CD8-positive, alpha-beta memory T cell (primary cell): ENCODE measurements around the gene PFN3. TPM values are rescaled to one million over a fixed set of nuclear protein-coding genes. Genes with fewer than 3 reads are reported as not detected.

Experiments
- CTCF ChIA-PET: fragments of 350-600 bp; sonication (Branson Sonifier 250); formaldehyde crosslinking; loops from one replicate; lab custom pipeline; 2021; ENCODE audit warnings: antibody characterized with exemption; lab: Charles Lee
- POLR2A ChIA-PET: fragments of 350-600 bp; sonication (Branson Sonifier 250); formaldehyde crosslinking; loops from one replicate; lab custom pipeline; 2021; ENCODE audit warnings: antibody characterized with exemption; lab: Charles Lee
- DNase-seq, 5 donors: peaks; one replicate each; pipeline versions ENCODE4 v3.0.0 to v3.0.0-alpha.2; 2020 to 2022; ENCODE audit warnings: mixed read lengths in 1 of 5
- H3K27ac ChIP-seq: one replicate; pipeline ENCODE4 v1.7.0; 2013; ENCODE audit warnings: low read depth, mild to moderate bottlenecking, low read length, moderate library complexity
- H3K27me3 ChIP-seq: 2 replicates; pipeline ENCODE4 v1.7.0; 2013; ENCODE audit warnings: low read length, mild to moderate bottlenecking; ENCODE audit not compliant: insufficient read depth, poor library complexity, severe bottlenecking
- H3K36me3 ChIP-seq: 2 replicates; pipeline ENCODE4 v1.7.0; 2013; ENCODE audit warnings: mild to moderate bottlenecking, low read length, moderate library complexity; ENCODE audit not compliant: insufficient read depth
- H3K4me1 ChIP-seq: 2 replicates; pipeline ENCODE4 v1.7.0; 2013; ENCODE audit warnings: mild to moderate bottlenecking, low read length, moderate library complexity; ENCODE audit not compliant: insufficient read depth
- H3K4me3 ChIP-seq: 2 replicates; pipeline ENCODE4 v1.7.0; 2013; ENCODE audit warnings: mild to moderate bottlenecking, low read length
- H3K9me3 ChIP-seq: 2 replicates; pipeline ENCODE4 v1.7.0; 2013; ENCODE audit warnings: mild to moderate bottlenecking, low read length
- H3K27ac Mint-ChIP-seq, 8 donors: one replicate each; pipeline ENCODE4 v1.8.0; 2020 to 2021; ENCODE audit warnings: mixed read lengths in 8 of 8, mild to moderate bottlenecking in 6 of 8, inconsistent platforms in 3 of 8, moderate library complexity in 3 of 8
- H3K27me3 Mint-ChIP-seq, 2 donors: one replicate each; pipeline ENCODE4 v1.8.0; 2020 to 2021; ENCODE audit warnings: mixed read lengths in 2 of 2, mild to moderate bottlenecking in 1 of 2, moderate library complexity in 1 of 2
- H3K36me3 Mint-ChIP-seq, 3 donors: one replicate each; pipeline ENCODE4 v1.8.0; 2020 to 2021; ENCODE audit warnings: mixed read lengths in 3 of 3, inconsistent platforms in 1 of 3, mild to moderate bottlenecking in 1 of 3
- H3K4me1 Mint-ChIP-seq, 3 donors: one replicate each; pipeline ENCODE4 v1.8.0; 2020 to 2021; ENCODE audit warnings: mixed read lengths in 3 of 3, inconsistent platforms in 1 of 3, mild to moderate bottlenecking in 1 of 3
- H3K4me3 Mint-ChIP-seq, 7 donors: one replicate each; pipeline ENCODE4 v1.8.0; 2020 to 2021; ENCODE audit warnings: mixed read lengths in 7 of 7, mild to moderate bottlenecking in 6 of 7, moderate library complexity in 4 of 7, inconsistent platforms in 2 of 7
- H3K9me3 Mint-ChIP-seq, 5 donors: one replicate each; pipeline ENCODE4 v1.8.0; 2020 to 2022; ENCODE audit warnings: mixed read lengths in 5 of 5, mild to moderate bottlenecking in 3 of 5, moderate library complexity in 2 of 5, inconsistent platforms in 1 of 5
- polyA plus RNA-seq: library from polyadenylated mRNA; unstranded; fragments of 300-500 nt; fragmentation: Illumina TruSeq; gene quantifications from one replicate; pipeline ENCODE4 v1.2.3, GENCODE V29; 2021
- total RNA-seq, 2 experiments: library from RNA; stranded (reverse); gene quantifications; one replicate each; pipeline ENCODE4 v1.2.3, GENCODE V29; 2021

PFN3 gene
- total and polyA plus RNA-seq, 3 experiments from 2014 or later: not detected

GRCh38 chr5:177389241-177390169, 11.0 kb downstream of the PFN3 start:
- no peaks in the 10 kb centered on the region for H3K9me3 ChIP-seq
- H3K36me3 ChIP-seq: no peaks in the 10 kb centered on the region
- Mint-ChIP-seq H3K4me1 (peaks cover 41 to 47% (median 42%) of the 10 kb centered on the region in 3 donors), H3K27ac (peak overlapping the region; percentile 71 to 99 (median 91)), H3K9me3 (no peaks in the 10 kb centered on the region), H3K4me3 (peak overlapping the region; percentile 12 to 78 (median 63)), H3K27me3 (no peaks in the 10 kb centered on the region), H3K36me3 (no peaks in the 10 kb centered on the region)
- H3K27me3 ChIP-seq: no peaks in the 10 kb centered on the region
- peak; percentile 31 to 76 (median 59) for DNase-seq
- H3K27ac ChIP-seq: peak overlapping the region; percentile 49
- ChIA-PET POLR2A (interaction anchor here (0.7 to 3.3 kb wide), 17 partner anchors 9 to 256 kb away, joined by 3 to 48 read pairs (median 4); partner anchors contain the start of genes GRK6, LMAN2, PDLIM7 and PRR7), CTCF (interaction anchor here (0.5 to 16.1 kb wide), 30 partner anchors 8 to 277 kb away, joined by 3 to 291 read pairs (median 8); partner anchors contain the start of genes GRK6, LMAN2, PDLIM7 and PFN3)
- peak overlapping the region; percentile 18 for H3K4me3 ChIP-seq
- peaks cover 46% of the 10 kb centered on the region for H3K4me1 ChIP-seq

DNA sequence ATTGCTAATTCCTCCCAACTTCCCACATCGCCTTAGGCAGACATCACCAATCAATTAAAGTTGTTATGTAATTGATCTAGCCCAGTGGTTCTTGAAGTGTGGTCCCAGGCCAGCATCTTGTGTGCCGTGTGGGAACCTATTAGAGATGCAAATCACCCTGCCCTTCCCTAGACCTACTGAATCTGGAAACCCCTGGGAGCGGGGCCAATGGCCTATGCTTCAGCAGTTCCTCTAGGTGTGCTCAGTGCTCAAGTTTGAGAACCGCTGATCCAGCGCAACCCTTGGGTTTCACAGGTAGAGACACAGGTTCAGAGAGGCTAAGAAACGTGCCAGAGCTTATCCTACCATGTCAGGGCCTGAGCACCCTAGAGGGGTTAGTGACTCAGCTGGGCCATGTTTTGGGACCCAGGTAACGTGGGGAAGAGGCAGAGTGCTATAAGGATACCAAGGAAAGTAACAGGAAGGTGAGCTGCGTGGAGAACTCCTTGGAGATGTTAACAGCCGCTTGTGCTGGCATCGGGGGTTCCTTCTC, 11.9 kb downstream of the PFN3 start:
- POLR2A ChIA-PET: interaction anchor here (0.9 to 3.3 kb wide), 11 partner anchors 8 to 255 kb away, joined by 3 to 48 read pairs (median 4); partner anchors contain the start of genes LMAN2, PDLIM7 and PRR7
- Mint-ChIP-seq H3K4me3 (peak overlapping the region in 6 of 7 donors; percentile 9 to 78 (median 62)), H3K27me3 (no peaks in the 10 kb centered on the region), H3K9me3 (no peaks in the 10 kb centered on the region), H3K27ac (peak overlapping the region; percentile 71 to 99 (median 91)), H3K36me3 (no peaks in the 10 kb centered on the region), H3K4me1 (peaks cover 41 to 47% (median 42%) of the 10 kb centered on the region in 3 donors)
- no peaks in the 10 kb centered on the region for H3K9me3 ChIP-seq
- no peaks in the 10 kb centered on the region for H3K27me3 ChIP-seq
- H3K4me1 ChIP-seq: peaks cover 46% of the 10 kb centered on the region
- no peak for DNase-seq
- CTCF ChIA-PET: interaction anchor here (1.1 to 16.1 kb wide), 17 partner anchors 10 to 276 kb away, joined by 3 to 291 read pairs (median 27); partner anchors contain the start of genes GRK6, PDLIM7, PFN3 and PRR7
- H3K36me3 ChIP-seq: no peaks in the 10 kb centered on the region
- peak overlapping the region; percentile 49 for H3K27ac ChIP-seq
- no peak overlapping the region for H3K4me3 ChIP-seq

GRCh38 chr5:177387405-177387804, 13.1 kb downstream of the PFN3 start:
- H3K9me3 Mint-ChIP-seq: no peaks in the 10 kb centered on the region
- ChIA-PET CTCF (interaction anchor here (2.3 to 16.1 kb wide), 5 partner anchors 17 to 113 kb away, joined by 9 to 291 read pairs (median 136); partner anchors contain the start of genes PDLIM7, PFN3 and PRR7), POLR2A (interaction anchor here (1.2 kb wide), 1 partner anchor 15 kb away, joined by 3 read pairs; no protein-coding TSS in a partner anchor)
- peaks cover 0 to under 1% (median 0%) of the 10 kb centered on the region in 3 donors for H3K36me3 Mint-ChIP-seq
- Histone ChIP-seq H3K36me3 (no peaks in the 10 kb centered on the region), H3K9me3 (no peaks in the 10 kb centered on the region), H3K27ac (no peak overlapping the region), H3K4me3 (no peak overlapping the region), H3K4me1 (peaks cover 52% of the 10 kb centered on the region), H3K27me3 (no peaks in the 10 kb centered on the region)
- H3K4me3 Mint-ChIP-seq: no peak overlapping the region
- H3K4me1 Mint-ChIP-seq: peaks cover 41 to 51% (median 43%) of the 10 kb centered on the region in 3 donors
- DNase-seq: no peak
- peak overlapping the region in 3 of 8 donors; percentile 54 to 89 (median 61) for H3K27ac Mint-ChIP-seq
- peaks cover 0 to 2% of the 10 kb centered on the region in 2 donors for H3K27me3 Mint-ChIP-seq

DNA sequence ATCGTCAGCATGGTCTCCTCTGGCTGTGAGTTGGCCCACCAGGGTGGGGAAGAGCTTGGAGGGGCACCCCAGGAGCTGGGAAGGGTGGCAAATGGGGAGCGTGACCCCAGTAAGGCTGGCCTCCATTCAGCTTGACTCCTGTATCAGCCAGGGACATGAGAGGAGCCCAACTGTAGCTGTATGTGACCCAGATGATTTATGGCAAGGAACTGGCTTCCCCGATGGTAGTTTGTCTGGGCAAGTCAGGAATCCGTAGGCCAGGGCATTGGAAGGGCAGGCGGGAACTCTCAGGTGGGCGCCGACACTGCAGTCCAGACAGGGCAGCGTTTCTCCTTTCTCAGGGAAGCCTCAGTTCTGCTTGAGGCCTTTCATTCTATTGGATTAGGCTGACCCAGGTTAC, 13.9 kb downstream of the PFN3 start:
- Histone ChIP-seq H3K4me3 (no peak overlapping the region), H3K27ac (no peak overlapping the region), H3K4me1 (peaks cover 54% of the 10 kb centered on the region), H3K36me3 (no peaks in the 10 kb centered on the region), H3K27me3 (no peaks in the 10 kb centered on the region), H3K9me3 (no peaks in the 10 kb centered on the region)
- Mint-ChIP-seq H3K27ac (peak overlapping the region in 2 of 8 donors; percentile 6 to 27), H3K27me3 (peaks cover 0 to 2% of the 10 kb centered on the region in 2 donors), H3K9me3 (no peaks in the 10 kb centered on the region), H3K4me3 (no peak overlapping the region), H3K4me1 (peaks cover 41 to 53% (median 44%) of the 10 kb centered on the region in 3 donors), H3K36me3 (peaks cover 0 to 2% (median 0%) of the 10 kb centered on the region in 3 donors)
- ChIA-PET CTCF (interaction anchor here (1.8 to 16.1 kb wide), 5 partner anchors 13 to 77 kb away, joined by 5 to 291 read pairs (median 50); partner anchors contain the start of genes PFN3 and PRR7), POLR2A (interaction anchor here (1.2 kb wide), 1 partner anchor 14 kb away, joined by 3 read pairs; no protein-coding TSS in a partner anchor)
- no peak for DNase-seq

- Mint-ChIP-seq H3K27me3 (peaks cover 0 to 2% of the 10 kb centered on the region in 2 donors), H3K36me3 (peaks cover 0 to 2% (median 0%) of the 10 kb centered on the region in 3 donors), H3K9me3 (no peaks in the 10 kb centered on the region), H3K27ac (peak overlapping the region in 5 of 8 donors; percentile 26 to 72 (median 50)), H3K4me1 (peaks cover 33 to 48% (median 36%) of the 10 kb centered on the region in 3 donors), H3K4me3 (peak overlapping the region in 2 of 7 donors; percentile 39 to 58)
- Histone ChIP-seq H3K9me3 (no peaks in the 10 kb centered on the region), H3K4me3 (no peak overlapping the region), H3K36me3 (no peaks in the 10 kb centered on the region), H3K27me3 (no peaks in the 10 kb centered on the region), H3K4me1 (peaks cover 49% of the 10 kb centered on the region), H3K27ac (no peak overlapping the region)
- ChIA-PET CTCF (interaction anchor here (1.8 to 16.1 kb wide), 5 partner anchors 12 to 76 kb away, joined by 5 to 291 read pairs (median 50); partner anchors contain the start of genes PFN3 and PRR7), POLR2A (no interaction called here)
- DNase-seq: no peak
These were observed 14.7 kb downstream of the PFN3 start for GRCh38 chr5:177385720-177386119.

GRCh38 chr5:177384134-177384533, 16.3 kb downstream of the PFN3 start, which contains the start of gene SLC34A1:
TSS of gene SLC34A1 (plus strand) at chr5:177384434. CDS start at chr5:177385742, 1,308 bp downstream.
- CTCF ChIA-PET: interaction anchor here (1.0 to 16.1 kb wide), 3 partner anchors 9 to 20 kb away, joined by 3 to 291 read pairs (median 50); partner anchors contain the start of gene PFN3
- H3K9me3 Mint-ChIP-seq: no peaks in the 10 kb centered on the region
- peaks cover 0 to 2% of the 10 kb centered on the region in 2 donors for H3K27me3 Mint-ChIP-seq
- H3K9me3 ChIP-seq: no peaks in the 10 kb centered on the region
- no peak for DNase-seq
- peak within 1 kb of the TSS in 7 of 8 donors; percentile 31 to 85 (median 63) for H3K27ac Mint-ChIP-seq
- H3K4me3 ChIP-seq: no peak within 1 kb of the TSS
- H3K4me1 Mint-ChIP-seq: peaks cover 23 to 40% (median 27%) of the 10 kb centered on the region in 3 donors
- H3K36me3 Mint-ChIP-seq: peaks cover 0 to 2% (median 0%) of the 10 kb centered on the region in 3 donors
- H3K4me3 Mint-ChIP-seq: peak within 1 kb of the TSS in 2 of 7 donors; percentile 32 to 39
- H3K36me3 ChIP-seq: no peaks in the 10 kb centered on the region
- H3K27ac ChIP-seq: no peak within 1 kb of the TSS
- POLR2A ChIA-PET: interaction anchor here (1.1 kb wide), 1 partner anchor 48 kb away, joined by 4 read pairs; no protein-coding TSS in a partner anchor
- H3K27me3 ChIP-seq: no peaks in the 10 kb centered on the region
- H3K4me1 ChIP-seq: peaks cover 40% of the 10 kb centered on the region

DNA sequence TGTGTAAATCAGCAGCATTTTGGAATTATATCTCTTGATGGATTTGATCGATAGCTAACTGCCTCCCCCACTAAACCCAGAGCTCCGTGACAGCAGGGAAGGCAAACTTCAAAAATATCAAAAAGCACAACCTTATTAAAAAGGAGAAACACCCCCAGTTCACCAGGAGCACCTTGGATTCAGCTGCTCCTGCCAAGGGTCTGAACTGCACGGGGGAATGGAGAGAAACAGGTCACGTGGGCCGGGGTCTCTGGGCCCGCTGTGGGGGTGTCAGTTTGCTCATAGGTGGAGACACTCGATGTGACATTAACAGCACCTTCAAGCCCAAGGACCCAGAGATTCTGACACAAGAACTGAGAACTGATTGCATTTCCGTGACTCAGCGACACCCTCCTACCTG, 17.3 kb downstream of the PFN3 start:
- Mint-ChIP-seq H3K27ac (peak overlapping the region in 1 of 8 donors; percentile 50), H3K9me3 (no peaks in the 10 kb centered on the region), H3K4me3 (no peak overlapping the region), H3K36me3 (peaks cover 0 to 2% (median 0%) of the 10 kb centered on the region in 3 donors), H3K27me3 (peaks cover 0 to 2% of the 10 kb centered on the region in 2 donors), H3K4me1 (peaks cover 16 to 32% (median 18%) of the 10 kb centered on the region in 3 donors)
- POLR2A ChIA-PET: interaction anchor here (0.7 kb wide), 1 partner anchor 117 kb away, joined by 3 read pairs; no protein-coding TSS in a partner anchor
- Histone ChIP-seq H3K9me3 (no peaks in the 10 kb centered on the region), H3K4me3 (no peak overlapping the region), H3K36me3 (no peaks in the 10 kb centered on the region), H3K27me3 (no peaks in the 10 kb centered on the region), H3K4me1 (peaks cover 39% of the 10 kb centered on the region), H3K27ac (no peak overlapping the region)
- CTCF ChIA-PET: interaction anchor here (0.9 to 16.1 kb wide), 3 partner anchors 12 to 72 kb away, joined by 4 to 291 read pairs (median 50); partner anchors contain the start of gene PFN3
- no peak for DNase-seq
